ENCODE measurements around the gene KRTAP10-9.

KRTAP10-9 gene

GRCh38 chr21:44617071-44617501 lies 9.8 kb upstream of the KRTAP10-9 start:
- H3K14ac ChIP-seq (ENCODE audit: low read length in 2 of 2): peak overlapping the region in 1 of 2 experiments; percentile 20
- H3K18ac ChIP-seq (ENCODE audit: low read depth in 1 of 2, low read length in 2 of 2): no peak overlapping the region
- H3K27me3 ChIP-seq (ENCODE audit: control insufficient read depth in 1 of 2, insufficient read depth in 1 of 2, low read length in 2 of 2): no peaks in the 10 kb centered on the region
- H3K9me3 ChIP-seq (ENCODE audit: control insufficient read depth, low read length): peaks cover 17% of the 10 kb centered on the region
- H3K4ac ChIP-seq (ENCODE audit: low read depth in 1 of 2, low read length in 2 of 2): no peak overlapping the region
- H3K23ac ChIP-seq (ENCODE audit: low read length in 2 of 2): no peak overlapping the region
- no peak overlapping the region for H2BK15ac ChIP-seq (ENCODE audit: low read depth, poor library complexity, severe bottlenecking)
- H4K8ac ChIP-seq (ENCODE audit: low read length): no peak overlapping the region
- 65% methylated on average over 8 of the region's 8 CpGs for WGBS
- no peaks in the 10 kb centered on the region for H3K36me3 ChIP-seq (ENCODE audit: control insufficient read depth in 1 of 2, insufficient read depth in 2 of 2, low read depth in 1 of 2, low read length in 2 of 2)
- no peaks in the 10 kb centered on the region for H3K4me1 ChIP-seq (ENCODE audit: control insufficient read depth, insufficient read depth, low read depth, low read length)
- H2BK12ac ChIP-seq (ENCODE audit: low read length in 2 of 2): no peak overlapping the region
- no peak overlapping the region for H3K4me2 ChIP-seq (ENCODE audit: low read length, poor library complexity, severe bottlenecking)
- H2BK5ac ChIP-seq (ENCODE audit: low read depth, low read length, poor library complexity, severe bottlenecking): no peak overlapping the region
- no peak overlapping the region for H3K27ac ChIP-seq (ENCODE audit: low read length, poor library complexity, severe bottlenecking)
- H3K79me1 ChIP-seq (replicated peaks; ENCODE audit: low read length, poor library complexity, severe bottlenecking): no peaks in the 10 kb centered on the region
- H3K4me3 ChIP-seq (ENCODE audit: insufficient read depth in 1 of 2, low read depth in 1 of 2, low read length in 2 of 2): no peak overlapping the region
- DNase-seq: no peak
- H3K9ac ChIP-seq (ENCODE audit: low read length): no peak overlapping the region
- H2BK120ac ChIP-seq (ENCODE audit: low read depth, low read length): no peak overlapping the region
- H2AFZ ChIP-seq (ENCODE audit: low read depth, low read length): no peak overlapping the region
- no peak overlapping the region for H4K91ac ChIP-seq (ENCODE audit: low read length)
- no peak overlapping the region for H2AK5ac ChIP-seq (ENCODE audit: low read length, severe bottlenecking)

GRCh38 chr21:44618504-44618903 lies 8.4 kb upstream of the KRTAP10-9 start:
- DNase-seq: no peak
- H3K4ac ChIP-seq (ENCODE audit: low read depth in 1 of 2, low read length in 2 of 2): no peak overlapping the region
- no peak overlapping the region for H4K8ac ChIP-seq (ENCODE audit: low read length)
- H3K27me3 ChIP-seq (ENCODE audit: control insufficient read depth in 1 of 2, insufficient read depth in 1 of 2, low read length in 2 of 2): no peaks in the 10 kb centered on the region
- H3K9me3 ChIP-seq (ENCODE audit: control insufficient read depth, low read length): peaks cover 31% of the 10 kb centered on the region
- no peaks in the 10 kb centered on the region for H3K36me3 ChIP-seq (ENCODE audit: control insufficient read depth in 1 of 2, insufficient read depth in 2 of 2, low read depth in 1 of 2, low read length in 2 of 2)
- H2BK12ac ChIP-seq (ENCODE audit: low read length in 2 of 2): no peak overlapping the region
- H3K23ac ChIP-seq (ENCODE audit: low read length in 2 of 2): no peak overlapping the region
- H2AK5ac ChIP-seq (ENCODE audit: low read length, severe bottlenecking): no peak overlapping the region
- no peaks in the 10 kb centered on the region for H3K4me1 ChIP-seq (ENCODE audit: control insufficient read depth, insufficient read depth, low read depth, low read length)
- H2AFZ ChIP-seq (ENCODE audit: low read depth, low read length): no peak overlapping the region
- H3K18ac ChIP-seq (ENCODE audit: low read depth in 1 of 2, low read length in 2 of 2): no peak overlapping the region
- 69% methylated on average over 3 of the region's 4 CpGs for WGBS
- no peak overlapping the region for H2BK120ac ChIP-seq (ENCODE audit: low read depth, low read length)
- no peak overlapping the region for H2BK15ac ChIP-seq (ENCODE audit: low read depth, poor library complexity, severe bottlenecking)
- no peak overlapping the region for H4K91ac ChIP-seq (ENCODE audit: low read length)
- H3K79me1 ChIP-seq (replicated peaks; ENCODE audit: low read length, poor library complexity, severe bottlenecking): no peaks in the 10 kb centered on the region
- no peak overlapping the region for H3K9ac ChIP-seq (ENCODE audit: low read length)
- no peak overlapping the region for H3K4me2 ChIP-seq (ENCODE audit: low read length, poor library complexity, severe bottlenecking)
- no peak overlapping the region for H3K14ac ChIP-seq (ENCODE audit: low read length in 2 of 2)
- H3K27ac ChIP-seq (ENCODE audit: low read length, poor library complexity, severe bottlenecking): no peak overlapping the region
- H2BK5ac ChIP-seq (ENCODE audit: low read depth, low read length, poor library complexity, severe bottlenecking): no peak overlapping the region
- H3K4me3 ChIP-seq (ENCODE audit: insufficient read depth in 1 of 2, low read depth in 1 of 2, low read length in 2 of 2): no peak overlapping the region

GRCh38 chr21:44618909-44619308 lies 8.0 kb upstream of the KRTAP10-9 start:
- WGBS: 78% methylated on average over 1 of the region's 3 CpGs
- Histone ChIP-seq H3K27me3 (ENCODE audit: control insufficient read depth in 1 of 2, insufficient read depth in 1 of 2, low read length in 2 of 2) (no peaks in the 10 kb centered on the region), H4K91ac (ENCODE audit: low read length) (no peak overlapping the region)

GRCh38 chr21:44619886-44620285 lies 7.0 kb upstream of the KRTAP10-9 start:
- no peak overlapping the region for H3K27ac ChIP-seq (ENCODE audit: low read length, poor library complexity, severe bottlenecking)
- H3K9me3 ChIP-seq (ENCODE audit: control insufficient read depth, low read length): peaks cover 45% of the 10 kb centered on the region
- H3K18ac ChIP-seq (ENCODE audit: low read depth in 1 of 2, low read length in 2 of 2): no peak overlapping the region
- no peak overlapping the region for H3K4me3 ChIP-seq (ENCODE audit: insufficient read depth in 1 of 2, low read depth in 1 of 2, low read length in 2 of 2)
- H4K91ac ChIP-seq (ENCODE audit: low read length): no peak overlapping the region
- 80% methylated on average over 6 of the region's 6 CpGs for WGBS
- DNase-seq: no peak
- H2BK5ac ChIP-seq (ENCODE audit: low read depth, low read length, poor library complexity, severe bottlenecking): no peak overlapping the region
- no peak overlapping the region for H2BK15ac ChIP-seq (ENCODE audit: low read depth, poor library complexity, severe bottlenecking)
- H3K4me2 ChIP-seq (ENCODE audit: low read length, poor library complexity, severe bottlenecking): no peak overlapping the region
- no peaks in the 10 kb centered on the region for H3K27me3 ChIP-seq (ENCODE audit: control insufficient read depth in 1 of 2, insufficient read depth in 1 of 2, low read length in 2 of 2)
- H4K8ac ChIP-seq (ENCODE audit: low read length): no peak overlapping the region
- H2AFZ ChIP-seq (ENCODE audit: low read depth, low read length): no peak overlapping the region
- H3K23ac ChIP-seq (ENCODE audit: low read length in 2 of 2): no peak overlapping the region
- no peaks in the 10 kb centered on the region for H3K79me1 ChIP-seq (replicated peaks; ENCODE audit: low read length, poor library complexity, severe bottlenecking)
- no peaks in the 10 kb centered on the region for H3K4me1 ChIP-seq (ENCODE audit: control insufficient read depth, insufficient read depth, low read depth, low read length)
- no peak overlapping the region for H3K9ac ChIP-seq (ENCODE audit: low read length)
- H3K36me3 ChIP-seq (ENCODE audit: control insufficient read depth in 1 of 2, insufficient read depth in 2 of 2, low read depth in 1 of 2, low read length in 2 of 2): no peaks in the 10 kb centered on the region
- H2AK5ac ChIP-seq (ENCODE audit: low read length, severe bottlenecking): no peak overlapping the region
- H2BK120ac ChIP-seq (ENCODE audit: low read depth, low read length): no peak overlapping the region
- H3K14ac ChIP-seq (ENCODE audit: low read length in 2 of 2): no peak overlapping the region
- no peak overlapping the region for H3K4ac ChIP-seq (ENCODE audit: low read depth in 1 of 2, low read length in 2 of 2)
- H2BK12ac ChIP-seq (ENCODE audit: low read length in 2 of 2): no peak overlapping the region

More at GRCh38 chr21:44618909-44619308, 8.0 kb upstream of the KRTAP10-9 start:
- Histone ChIP-seq H4K8ac (ENCODE audit: low read length) (no peak overlapping the region), H3K27ac (ENCODE audit: low read length, poor library complexity, severe bottlenecking) (no peak overlapping the region), H3K79me1 (replicated peaks; ENCODE audit: low read length, poor library complexity, severe bottlenecking) (no peaks in the 10 kb centered on the region), H2BK5ac (ENCODE audit: low read depth, low read length, poor library complexity, severe bottlenecking) (no peak overlapping the region), H3K4me1 (ENCODE audit: control insufficient read depth, insufficient read depth, low read depth, low read length) (no peaks in the 10 kb centered on the region), H2BK120ac (ENCODE audit: low read depth, low read length) (no peak overlapping the region), H3K4me2 (ENCODE audit: low read length, poor library complexity, severe bottlenecking) (no peak overlapping the region), H3K14ac (ENCODE audit: low read length in 2 of 2) (no peak overlapping the region), H2BK12ac (ENCODE audit: low read length in 2 of 2) (no peak overlapping the region), H3K23ac (ENCODE audit: low read length in 2 of 2) (no peak overlapping the region), H3K4ac (ENCODE audit: low read depth in 1 of 2, low read length in 2 of 2) (no peak overlapping the region), H3K9ac (ENCODE audit: low read length) (no peak overlapping the region), H3K36me3 (ENCODE audit: control insufficient read depth in 1 of 2, insufficient read depth in 2 of 2, low read depth in 1 of 2, low read length in 2 of 2) (no peaks in the 10 kb centered on the region), H2AK5ac (ENCODE audit: low read length, severe bottlenecking) (no peak overlapping the region), H2BK15ac (ENCODE audit: low read depth, poor library complexity, severe bottlenecking) (no peak overlapping the region), H3K4me3 (ENCODE audit: insufficient read depth in 1 of 2, low read depth in 1 of 2, low read length in 2 of 2) (no peak overlapping the region), H3K9me3 (ENCODE audit: control insufficient read depth, low read length) (peaks cover 35% of the 10 kb centered on the region), H3K18ac (ENCODE audit: low read depth in 1 of 2, low read length in 2 of 2) (no peak overlapping the region), H2AFZ (ENCODE audit: low read depth, low read length) (no peak overlapping the region)
- DNase-seq: no peak

All from mesenchymal stem cell (in vitro differentiated cells and primary cell).